ENCODE data around the gene FBXL5. TPM values are rescaled to one million over a fixed set of nuclear protein-coding genes. Genes with fewer than 3 reads are reported as not detected.

The FBXL5 gene
- total and polyA plus RNA-seq, 2 donors (not counting 1 experiment from before 2014, with no cell fraction given), result 52.9 to 131 TPM

DNA sequence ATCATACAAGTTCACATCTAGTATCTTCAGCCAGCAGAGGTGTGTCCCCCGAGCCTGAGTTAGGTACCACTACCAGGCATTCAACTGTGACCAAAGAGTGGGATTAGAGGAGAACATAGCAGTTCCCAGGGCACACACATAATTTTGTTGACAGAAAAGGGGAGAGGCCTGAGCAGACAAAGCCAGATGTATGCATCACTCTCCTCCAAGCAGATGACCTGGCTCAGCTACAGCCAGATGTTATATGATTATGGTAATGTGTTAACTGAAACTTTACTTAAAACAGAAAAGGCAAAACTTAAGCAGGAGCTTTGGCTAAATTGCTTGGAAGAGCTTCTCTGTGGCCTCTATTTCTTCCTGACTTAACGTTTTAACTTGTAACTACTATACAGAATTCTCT, 96.6 kb downstream of the FBXL5 start:
- no peak overlapping the region for H3K4me3 ChIP-seq (replicated peaks in 1 of 4; ENCODE audit: control extremely low read depth in 1 of 4, insufficient read depth in 1 of 4, low read depth in 3 of 4, low read length in 4 of 4)
- H2AFZ ChIP-seq (ENCODE audit: low read length), result no peak overlapping the region
- no peaks in the 10 kb centered on the region for H3K9me3 ChIP-seq (ENCODE audit: control insufficient read depth, insufficient read depth, low read depth, low read length)
- no peaks in the 10 kb centered on the region for H3K79me2 ChIP-seq (ENCODE audit: control insufficient read depth, insufficient read depth, low read length)
- H3K9ac ChIP-seq (ENCODE audit: insufficient read depth, low read length), result no peak overlapping the region
- TF ChIP-seq EZH2 (IDR thresholded peaks at IDR 0.05; ENCODE audit: low read length, missing control alignments), result no peak
- no peak for TF ChIP-seq CTCF (conservative IDR thresholded peaks at IDR 0.05 in 1 of 2, IDR thresholded peaks at IDR 0.05 in 1 of 2; ENCODE audit: low read depth in 1 of 2, low read length in 2 of 2)
- no peak overlapping the region for H3K4me2 ChIP-seq (ENCODE audit: extremely low read depth, insufficient read depth, low read length)
- DNase-seq (ENCODE audit: low read depth in 2 of 2), result no peak
- H3K27ac ChIP-seq (ENCODE audit: insufficient read depth, low read length), result no peak overlapping the region
- peaks cover 6% of the 10 kb centered on the region for H3K36me3 ChIP-seq (ENCODE audit: control insufficient read depth, insufficient read depth, low read length)
- no peaks in the 10 kb centered on the region for H3K4me1 ChIP-seq (ENCODE audit: control insufficient read depth, extremely low read depth, insufficient read depth, low read length)
- H4K20me1 ChIP-seq (ENCODE audit: control insufficient read depth, extremely low read depth, insufficient read depth, low read length), result no peaks in the 10 kb centered on the region
- H3K27me3 ChIP-seq (ENCODE audit: control insufficient read depth, insufficient read depth, low read length), result no peaks in the 10 kb centered on the region

- TF ChIP-seq EZH2 (IDR thresholded peaks at IDR 0.05; ENCODE audit: low read length, missing control alignments), result no peak
- no peak for TF ChIP-seq CTCF (conservative IDR thresholded peaks at IDR 0.05 in 1 of 2, IDR thresholded peaks at IDR 0.05 in 1 of 2; ENCODE audit: low read depth in 1 of 2, low read length in 2 of 2)
- Histone ChIP-seq H3K4me1 (ENCODE audit: control insufficient read depth, extremely low read depth, insufficient read depth, low read length) (no peaks in the 10 kb centered on the region), H4K20me1 (ENCODE audit: control insufficient read depth, extremely low read depth, insufficient read depth, low read length) (no peaks in the 10 kb centered on the region), H3K79me2 (ENCODE audit: control insufficient read depth, insufficient read depth, low read length) (no peaks in the 10 kb centered on the region), H3K36me3 (ENCODE audit: control insufficient read depth, insufficient read depth, low read length) (peaks cover 6% of the 10 kb centered on the region), H3K9ac (ENCODE audit: insufficient read depth, low read length) (no peak overlapping the region), H3K4me3 (replicated peaks in 1 of 4; ENCODE audit: control extremely low read depth in 1 of 4, insufficient read depth in 1 of 4, low read depth in 3 of 4, low read length in 4 of 4) (no peak overlapping the region), H3K9me3 (ENCODE audit: control insufficient read depth, insufficient read depth, low read depth, low read length) (no peaks in the 10 kb centered on the region), H3K27me3 (ENCODE audit: control insufficient read depth, insufficient read depth, low read length) (no peaks in the 10 kb centered on the region), H3K27ac (ENCODE audit: insufficient read depth, low read length) (no peak overlapping the region), H2AFZ (ENCODE audit: low read length) (no peak overlapping the region), H3K4me2 (ENCODE audit: extremely low read depth, insufficient read depth, low read length) (no peak overlapping the region)
- no peak for DNase-seq (ENCODE audit: low read depth in 2 of 2)
These were observed 97.2 kb downstream of the FBXL5 start for GRCh38 chr4:15557786-15558550.

DNA sequence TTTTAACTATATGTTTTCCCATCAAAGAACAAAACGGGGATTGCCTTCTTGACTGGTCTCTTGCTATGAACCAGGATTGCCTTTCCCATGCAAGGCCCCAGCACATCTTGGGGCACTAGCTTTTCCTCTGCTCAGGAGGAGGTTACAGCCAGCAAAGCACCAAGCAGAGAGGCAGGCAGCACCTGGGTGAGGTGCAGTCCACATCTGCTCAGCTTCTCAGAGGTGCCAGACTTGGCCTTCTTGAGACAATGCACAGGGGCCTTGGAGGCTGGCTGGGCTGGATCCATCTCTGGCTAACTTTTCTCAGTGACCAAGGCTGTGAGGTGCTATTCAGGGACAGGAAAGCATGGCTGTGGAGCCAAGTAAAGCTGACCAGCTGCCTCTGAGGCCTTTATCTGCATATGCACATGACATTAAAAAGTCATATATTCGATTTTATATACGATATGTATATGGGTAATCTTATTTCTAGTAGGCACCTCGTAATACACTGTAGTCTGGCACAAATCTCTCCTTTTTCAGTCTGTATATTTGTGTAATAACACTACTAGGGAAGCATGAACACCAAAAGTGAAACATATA, 98.6 kb downstream of the FBXL5 start:
- H3K4me3 ChIP-seq (replicated peaks in 1 of 4; ENCODE audit: control extremely low read depth in 1 of 4, insufficient read depth in 1 of 4, low read depth in 3 of 4, low read length in 4 of 4), result no peak overlapping the region
- no peak overlapping the region for H3K9ac ChIP-seq (ENCODE audit: insufficient read depth, low read length)
- no peak overlapping the region for H2AFZ ChIP-seq (ENCODE audit: low read length)
- H3K79me2 ChIP-seq (ENCODE audit: control insufficient read depth, insufficient read depth, low read length), result no peaks in the 10 kb centered on the region
- no peak for DNase-seq (ENCODE audit: low read depth in 2 of 2)
- peaks cover 5% of the 10 kb centered on the region for H3K36me3 ChIP-seq (ENCODE audit: control insufficient read depth, insufficient read depth, low read length)
- H3K4me2 ChIP-seq (ENCODE audit: extremely low read depth, insufficient read depth, low read length), result no peak overlapping the region
- H3K27ac ChIP-seq (ENCODE audit: insufficient read depth, low read length), result no peak overlapping the region
- no peaks in the 10 kb centered on the region for H3K27me3 ChIP-seq (ENCODE audit: control insufficient read depth, insufficient read depth, low read length)
- no peaks in the 10 kb centered on the region for H3K4me1 ChIP-seq (ENCODE audit: control insufficient read depth, extremely low read depth, insufficient read depth, low read length)
- H4K20me1 ChIP-seq (ENCODE audit: control insufficient read depth, extremely low read depth, insufficient read depth, low read length), result no peaks in the 10 kb centered on the region
- H3K9me3 ChIP-seq (ENCODE audit: control insufficient read depth, insufficient read depth, low read depth, low read length), result no peaks in the 10 kb centered on the region
- TF ChIP-seq EZH2 (IDR thresholded peaks at IDR 0.05; ENCODE audit: low read length, missing control alignments) (no peak), CTCF (conservative IDR thresholded peaks at IDR 0.05 in 1 of 2, IDR thresholded peaks at IDR 0.05 in 1 of 2; ENCODE audit: low read depth in 1 of 2, low read length in 2 of 2) (no peak)

Other genes starting within 250 kb of the FBXL5 start
- 1.5 and 3.0 TPM in 2 replicates for gene C1QTNF7, start 227.3 kb downstream of the FBXL5 start, total RNA-seq
- gene C1QTNF7, start 227.3 kb downstream of the FBXL5 start, polyA plus RNA-seq, result 2.8 and 4.9 TPM in 2 replicates
- 26.5 and 30.9 TPM in 2 replicates for gene CC2D2A, start 185.5 kb downstream of the FBXL5 start, total RNA-seq
- gene CC2D2A, start 185.5 kb downstream of the FBXL5 start, polyA plus RNA-seq, result 36.0 and 41.6 TPM in 2 replicates
- 20.5 and 22.6 TPM in 2 replicates for gene FAM200B, start 26.5 kb upstream of the FBXL5 start, total RNA-seq
- 31.6 and 35.1 TPM in 2 replicates for gene FAM200B, start 26.5 kb upstream of the FBXL5 start, polyA plus RNA-seq
- 14.6 and 15.7 TPM in 2 replicates for gene BST1, start 47.7 kb upstream of the FBXL5 start, total RNA-seq
- 24.0 and 48.8 TPM in 2 replicates for gene BST1, start 47.7 kb upstream of the FBXL5 start, polyA plus RNA-seq
- gene CD38, start 123.0 kb upstream of the FBXL5 start, total RNA-seq, result under 0.01 TPM in 1 of 2 replicates, not detected in the other
- 0.02 TPM in 1 of 2 replicates, not detected in the other for gene CD38, start 123.0 kb upstream of the FBXL5 start, polyA plus RNA-seq

Measured in fibroblast of lung (primary cell).